GM23338 (cell line): ENCODE data around the gene FCRL5. TPM values are rescaled to one million over a fixed set of nuclear protein-coding genes. Genes with fewer than 3 reads are reported as not detected.

Source experiments
- CREB1 ChIP-seq: fragments of 250-450 bp; sonication (Bioruptor Pico); IDR thresholded peaks from 2 replicates; pipeline ENCODE4 v1.5.0; 2020; ENCODE audit warnings: low read depth, mild to moderate bottlenecking, moderate library complexity
- EZH2 ChIP-seq: fragments of 200-600 bp; sonication (generic); IDR thresholded peaks from one replicate; pipeline ENCODE4 v1.8.0; 2017; ENCODE audit warnings: antibody characterized with exemption, mild to moderate bottlenecking, low read depth; ENCODE audit not compliant: unreplicated experiment
- EZH2phosphoT487 ChIP-seq: fragments of 200-600 bp; sonication (generic); IDR thresholded peaks from one replicate; pipeline ENCODE4 v1.8.1; 2018; ENCODE audit warnings: antibody characterized with exemption; ENCODE audit not compliant: unreplicated experiment
- JUNB ChIP-seq: IDR thresholded peaks from one replicate; pipeline ENCODE4 v1.6.1; 2016; ENCODE audit warnings: antibody characterized with exemption; ENCODE audit not compliant: unreplicated experiment
- NANOG ChIP-seq: IDR thresholded peaks from 2 replicates; pipeline ENCODE4 v1.6.1; 2016; ENCODE audit warnings: antibody characterized with exemption, borderline replicate concordance
- POLR2AphosphoS5 ChIP-seq: IDR thresholded peaks from 2 replicates; pipeline ENCODE4 v1.6.1; 2016; ENCODE audit warnings: antibody characterized with exemption, low read depth
- STAT1 ChIP-seq: IDR thresholded peaks from one replicate; pipeline ENCODE4 v1.6.1; 2016; ENCODE audit warnings: antibody characterized with exemption; ENCODE audit not compliant: unreplicated experiment
- ZNF114 ChIP-seq: fragments of 250-450 bp; sonication (Bioruptor Pico); IDR thresholded peaks from 2 replicates; pipeline ENCODE4 v1.5.0; 2020; ENCODE audit warnings: mild to moderate bottlenecking, moderate library complexity
- ZNF331 ChIP-seq: fragments of 250-450 bp; sonication (Bioruptor Pico); IDR thresholded peaks from 2 replicates; pipeline ENCODE4 v1.5.0; 2020; ENCODE audit warnings: low read depth, mild to moderate bottlenecking, moderate library complexity
- polyA plus RNA-seq: library from polyadenylated mRNA; unstranded; fragments of >200 nt; fragmentation: Nextera tagmentation; extraction: Ambion mirVana; gene quantifications from 2 replicates; pipeline ENCODE4 v1.2.1, GENCODE V29; 2016
- total RNA-seq: library from RNA; depleted of rRNA; stranded (reverse); fragments of >200 nt; shearing (Covaris generic); gene quantifications from 2 replicates; pipeline ENCODE4 v1.2.3, GENCODE V29; 2014
- TF ChIP-seq, protein P1 (sequence below): fragments of 250-450 bp; sonication (Bioruptor Pico); IDR thresholded peaks from 2 replicates; pipeline ENCODE4 v1.5.0; 2020; ENCODE audit warnings: mild to moderate bottlenecking, moderate library complexity
- TF ChIP-seq, protein P2 (sequence below), 2 experiments: fragments of 200-600 bp in 1 of 2; sonication (generic) in 1 of 2; conservative IDR thresholded peaks; 2 replicates each; pipeline versions ENCODE4 v1.5.1 to v1.6.1; 2016 to 2017; ENCODE audit warnings: antibody characterized with exemption in 2 of 2, low read depth in 2 of 2, mild to moderate bottlenecking in 2 of 2, moderate library complexity in 1 of 2
- TF ChIP-seq, protein P3 (sequence below): IDR thresholded peaks from 2 replicates; pipeline ENCODE4 v1.6.1; 2016; ENCODE audit warnings: antibody characterized with exemption

The FCRL5 gene
- total and polyA plus RNA-seq, 2 experiments from 2014 or later = 0.79 to 2.8 TPM

DNA sequence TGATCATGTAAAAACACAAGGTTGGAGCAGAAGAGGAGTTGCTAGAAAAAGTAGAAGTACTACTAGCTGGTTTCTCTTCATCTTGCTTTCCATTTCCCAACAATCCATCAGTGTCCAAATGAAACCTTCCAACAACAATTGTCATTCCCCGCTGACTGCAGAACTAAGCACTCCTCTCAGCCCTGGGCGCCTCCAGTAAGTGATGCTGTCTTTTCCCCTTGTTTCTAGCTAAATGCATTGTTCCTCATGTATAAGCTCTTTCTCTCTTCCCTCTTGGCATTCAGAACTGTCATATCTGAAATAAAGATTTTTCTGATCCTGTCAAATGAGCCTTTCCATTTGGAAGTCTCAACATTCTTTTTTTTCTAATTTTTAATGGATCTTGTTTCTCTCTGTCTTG lies 68.7 kb downstream of the FCRL5 start (continued):
- TF ChIP-seq, protein P1, sequence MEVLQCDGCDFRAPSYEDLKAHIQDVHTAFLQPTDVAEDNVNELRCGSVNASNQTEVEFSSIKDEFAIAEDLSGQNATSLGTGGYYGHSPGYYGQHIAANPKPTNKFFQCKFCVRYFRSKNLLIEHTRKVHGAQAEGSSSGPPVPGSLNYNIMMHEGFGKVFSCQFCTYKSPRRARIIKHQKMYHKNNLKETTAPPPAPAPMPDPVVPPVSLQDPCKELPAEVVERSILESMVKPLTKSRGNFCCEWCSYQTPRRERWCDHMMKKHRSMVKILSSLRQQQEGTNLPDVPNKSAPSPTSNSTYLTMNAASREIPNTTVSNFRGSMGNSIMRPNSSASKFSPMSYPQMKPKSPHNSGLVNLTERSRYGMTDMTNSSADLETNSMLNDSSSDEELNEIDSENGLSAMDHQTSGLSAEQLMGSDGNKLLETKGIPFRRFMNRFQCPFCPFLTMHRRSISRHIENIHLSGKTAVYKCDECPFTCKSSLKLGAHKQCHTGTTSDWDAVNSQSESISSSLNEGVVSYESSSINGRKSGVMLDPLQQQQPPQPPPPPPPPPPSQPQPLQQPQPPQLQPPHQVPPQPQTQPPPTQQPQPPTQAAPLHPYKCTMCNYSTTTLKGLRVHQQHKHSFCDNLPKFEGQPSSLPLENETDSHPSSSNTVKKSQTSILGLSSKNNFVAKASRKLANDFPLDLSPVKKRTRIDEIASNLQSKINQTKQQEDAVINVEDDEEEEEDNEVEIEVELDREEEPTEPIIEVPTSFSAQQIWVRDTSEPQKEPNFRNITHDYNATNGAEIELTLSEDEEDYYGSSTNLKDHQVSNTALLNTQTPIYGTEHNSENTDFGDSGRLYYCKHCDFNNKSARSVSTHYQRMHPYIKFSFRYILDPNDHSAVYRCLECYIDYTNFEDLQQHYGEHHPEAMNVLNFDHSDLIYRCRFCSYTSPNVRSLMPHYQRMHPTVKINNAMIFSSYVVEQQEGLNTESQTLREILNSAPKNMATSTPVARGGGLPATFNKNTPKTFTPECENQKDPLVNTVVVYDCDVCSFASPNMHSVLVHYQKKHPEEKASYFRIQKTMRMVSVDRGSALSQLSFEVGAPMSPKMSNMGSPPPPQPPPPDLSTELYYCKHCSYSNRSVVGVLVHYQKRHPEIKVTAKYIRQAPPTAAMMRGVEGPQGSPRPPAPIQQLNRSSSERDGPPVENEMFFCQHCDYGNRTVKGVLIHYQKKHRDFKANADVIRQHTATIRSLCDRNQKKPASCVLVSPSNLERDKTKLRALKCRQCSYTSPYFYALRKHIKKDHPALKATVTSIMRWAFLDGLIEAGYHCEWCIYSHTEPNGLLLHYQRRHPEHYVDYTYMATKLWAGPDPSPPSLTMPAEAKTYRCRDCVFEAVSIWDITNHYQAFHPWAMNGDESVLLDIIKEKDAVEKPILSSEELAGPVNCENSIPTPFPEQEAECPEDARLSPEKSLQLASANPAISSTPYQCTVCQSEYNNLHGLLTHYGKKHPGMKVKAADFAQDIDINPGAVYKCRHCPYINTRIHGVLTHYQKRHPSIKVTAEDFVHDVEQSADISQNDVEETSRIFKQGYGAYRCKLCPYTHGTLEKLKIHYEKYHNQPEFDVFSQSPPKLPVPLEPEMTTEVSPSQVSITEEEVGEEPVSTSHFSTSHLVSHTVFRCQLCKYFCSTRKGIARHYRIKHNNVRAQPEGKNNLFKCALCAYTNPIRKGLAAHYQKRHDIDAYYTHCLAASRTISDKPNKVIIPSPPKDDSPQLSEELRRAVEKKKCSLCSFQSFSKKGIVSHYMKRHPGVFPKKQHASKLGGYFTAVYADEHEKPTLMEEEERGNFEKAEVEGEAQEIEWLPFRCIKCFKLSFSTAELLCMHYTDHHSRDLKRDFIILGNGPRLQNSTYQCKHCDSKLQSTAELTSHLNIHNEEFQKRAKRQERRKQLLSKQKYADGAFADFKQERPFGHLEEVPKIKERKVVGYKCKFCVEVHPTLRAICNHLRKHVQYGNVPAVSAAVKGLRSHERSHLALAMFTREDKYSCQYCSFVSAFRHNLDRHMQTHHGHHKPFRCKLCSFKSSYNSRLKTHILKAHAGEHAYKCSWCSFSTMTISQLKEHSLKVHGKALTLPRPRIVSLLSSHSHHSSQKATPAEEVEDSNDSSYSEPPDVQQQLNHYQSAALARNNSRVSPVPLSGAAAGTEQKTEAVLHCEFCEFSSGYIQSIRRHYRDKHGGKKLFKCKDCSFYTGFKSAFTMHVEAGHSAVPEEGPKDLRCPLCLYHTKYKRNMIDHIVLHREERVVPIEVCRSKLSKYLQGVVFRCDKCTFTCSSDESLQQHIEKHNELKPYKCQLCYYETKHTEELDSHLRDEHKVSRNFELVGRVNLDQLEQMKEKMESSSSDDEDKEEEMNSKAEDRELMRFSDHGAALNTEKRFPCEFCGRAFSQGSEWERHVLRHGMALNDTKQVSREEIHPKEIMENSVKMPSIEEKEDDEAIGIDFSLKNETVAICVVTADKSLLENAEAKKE (CRISPR knock-in tag) = no peak
- TF ChIP-seq JUNB = no peak
- no peak for TF ChIP-seq CREB1 (CRISPR knock-in tag)
- TF ChIP-seq, protein P2, sequence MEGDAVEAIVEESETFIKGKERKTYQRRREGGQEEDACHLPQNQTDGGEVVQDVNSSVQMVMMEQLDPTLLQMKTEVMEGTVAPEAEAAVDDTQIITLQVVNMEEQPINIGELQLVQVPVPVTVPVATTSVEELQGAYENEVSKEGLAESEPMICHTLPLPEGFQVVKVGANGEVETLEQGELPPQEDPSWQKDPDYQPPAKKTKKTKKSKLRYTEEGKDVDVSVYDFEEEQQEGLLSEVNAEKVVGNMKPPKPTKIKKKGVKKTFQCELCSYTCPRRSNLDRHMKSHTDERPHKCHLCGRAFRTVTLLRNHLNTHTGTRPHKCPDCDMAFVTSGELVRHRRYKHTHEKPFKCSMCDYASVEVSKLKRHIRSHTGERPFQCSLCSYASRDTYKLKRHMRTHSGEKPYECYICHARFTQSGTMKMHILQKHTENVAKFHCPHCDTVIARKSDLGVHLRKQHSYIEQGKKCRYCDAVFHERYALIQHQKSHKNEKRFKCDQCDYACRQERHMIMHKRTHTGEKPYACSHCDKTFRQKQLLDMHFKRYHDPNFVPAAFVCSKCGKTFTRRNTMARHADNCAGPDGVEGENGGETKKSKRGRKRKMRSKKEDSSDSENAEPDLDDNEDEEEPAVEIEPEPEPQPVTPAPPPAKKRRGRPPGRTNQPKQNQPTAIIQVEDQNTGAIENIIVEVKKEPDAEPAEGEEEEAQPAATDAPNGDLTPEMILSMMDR (conservative IDR thresholded peaks at IDR 0.05; ENCODE audit: low read depth in 2 of 2) = no peak
- TF ChIP-seq, protein P3, sequence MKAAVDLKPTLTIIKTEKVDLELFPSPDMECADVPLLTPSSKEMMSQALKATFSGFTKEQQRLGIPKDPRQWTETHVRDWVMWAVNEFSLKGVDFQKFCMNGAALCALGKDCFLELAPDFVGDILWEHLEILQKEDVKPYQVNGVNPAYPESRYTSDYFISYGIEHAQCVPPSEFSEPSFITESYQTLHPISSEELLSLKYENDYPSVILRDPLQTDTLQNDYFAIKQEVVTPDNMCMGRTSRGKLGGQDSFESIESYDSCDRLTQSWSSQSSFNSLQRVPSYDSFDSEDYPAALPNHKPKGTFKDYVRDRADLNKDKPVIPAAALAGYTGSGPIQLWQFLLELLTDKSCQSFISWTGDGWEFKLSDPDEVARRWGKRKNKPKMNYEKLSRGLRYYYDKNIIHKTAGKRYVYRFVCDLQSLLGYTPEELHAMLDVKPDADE = no peak
- TF ChIP-seq ZNF331 (CRISPR knock-in tag) = no peak
- no peak for TF ChIP-seq ZNF114 (CRISPR knock-in tag)
- no peak for TF ChIP-seq EZH2phosphoT487
- TF ChIP-seq EZH2 = no peak
- no peak for TF ChIP-seq STAT1
- no peak for TF ChIP-seq POLR2AphosphoS5
- no peak for TF ChIP-seq NANOG
